HG03159 (cell line): ENCODE results near the gene EXD3.

Experiments used
- ATAC-seq: cut with Tn5 transposase; IDR thresholded peaks from one replicate; pipeline ENCODE4 v1.9.1; 2021; ENCODE audit warnings: mild to moderate bottlenecking, moderate library complexity; ENCODE audit not compliant: unreplicated experiment

Gene EXD3

GRCh38 chr9:137309368-137310188, 113.4 kb downstream of the EXD3 start:
- ATAC-seq = no peak

DNA sequence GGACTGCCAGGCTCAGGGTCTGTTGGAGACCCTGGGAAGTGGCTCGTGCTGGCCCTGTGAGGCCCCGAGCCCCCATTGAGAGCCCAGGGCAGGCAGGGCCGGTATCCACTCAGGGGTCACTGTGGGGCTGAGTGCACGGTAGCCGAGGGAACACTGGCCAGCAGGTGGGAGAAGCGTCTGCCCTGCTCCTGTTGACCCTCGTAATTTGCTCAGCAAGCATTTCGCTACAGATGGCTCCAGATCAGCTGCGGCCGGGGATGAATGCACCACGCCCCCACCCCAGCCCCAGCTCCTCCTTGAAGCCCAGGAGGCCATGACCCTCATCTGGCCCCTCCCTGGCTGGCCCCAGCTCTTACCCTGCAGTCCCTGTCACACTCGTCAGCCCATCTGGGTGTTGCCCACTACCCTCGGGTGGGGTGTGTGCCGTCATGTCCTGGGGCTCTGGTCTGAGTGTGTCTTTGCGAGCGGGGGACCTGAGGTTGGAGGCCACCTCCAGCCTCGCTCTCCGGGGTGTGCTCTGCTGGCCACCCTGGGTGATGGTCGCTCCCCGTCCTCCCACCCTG, 114.8 kb downstream of the EXD3 start:
- ATAC-seq = no peak

- no peak for ATAC-seq
Measured at GRCh38 chr9:137307255-137308056, 115.5 kb downstream of the EXD3 start.

GRCh38 chr9:137306850-137307254, 116.1 kb downstream of the EXD3 start:
- ATAC-seq = no peak

- no peak for ATAC-seq
Measured at GRCh38 chr9:137306066-137306849, 116.7 kb downstream of the EXD3 start.

DNA sequence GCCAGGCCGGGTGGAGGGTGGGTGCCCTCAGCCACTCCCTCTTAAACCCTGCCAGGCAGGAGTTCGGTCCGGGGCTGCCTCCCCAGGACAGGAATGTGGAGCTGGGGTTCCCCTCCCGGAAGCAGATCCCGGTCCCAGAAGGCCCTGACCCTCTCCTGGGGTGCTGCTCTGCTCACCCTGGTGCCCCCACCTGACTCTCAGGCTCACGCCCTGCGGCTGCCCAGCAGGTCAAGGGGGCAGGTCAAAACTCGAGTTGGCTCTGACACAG, 117.2 kb downstream of the EXD3 start:
- ATAC-seq = no peak

- no peak for ATAC-seq
Measured at GRCh38 chr9:137305060-137305797, 117.7 kb downstream of the EXD3 start.

- no peak for ATAC-seq
Measured at GRCh38 chr9:137304383-137305059, 118.4 kb downstream of the EXD3 start.

GRCh38 chr9:137303893-137304382, 119.0 kb downstream of the EXD3 start:
- ATAC-seq = no peak

GRCh38 chr9:137303151-137303892, 119.6 kb downstream of the EXD3 start:
- ATAC-seq = no peak

GRCh38 chr9:137302449-137303150, 120.4 kb downstream of the EXD3 start:
- ATAC-seq = peak; percentile 46

DNA sequence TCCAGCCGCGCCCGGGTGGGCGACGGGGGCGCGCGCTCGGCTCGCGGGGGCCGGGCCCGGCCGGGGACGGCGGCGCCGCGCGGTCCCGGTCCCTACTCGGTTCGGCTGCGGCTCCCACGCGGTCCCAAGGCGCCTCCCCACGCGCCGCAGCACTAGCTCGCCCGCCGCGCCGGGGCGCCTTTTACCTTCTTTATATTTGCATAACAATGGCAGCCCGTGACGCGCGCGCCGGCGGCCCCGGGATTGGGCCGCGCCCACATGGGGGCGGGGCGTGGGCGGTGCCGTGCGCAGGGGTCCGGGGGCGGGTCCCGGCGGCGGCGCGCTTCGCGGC, 120.9 kb downstream of the EXD3 start, which contains the start of gene NRARP:
Gene NRARP (minus strand): TSS at position 154 of the 331 bp plus-strand sequence. CDS start 343 bp downstream, outside the sequence.
- peak; percentile 74 for ATAC-seq

DNA sequence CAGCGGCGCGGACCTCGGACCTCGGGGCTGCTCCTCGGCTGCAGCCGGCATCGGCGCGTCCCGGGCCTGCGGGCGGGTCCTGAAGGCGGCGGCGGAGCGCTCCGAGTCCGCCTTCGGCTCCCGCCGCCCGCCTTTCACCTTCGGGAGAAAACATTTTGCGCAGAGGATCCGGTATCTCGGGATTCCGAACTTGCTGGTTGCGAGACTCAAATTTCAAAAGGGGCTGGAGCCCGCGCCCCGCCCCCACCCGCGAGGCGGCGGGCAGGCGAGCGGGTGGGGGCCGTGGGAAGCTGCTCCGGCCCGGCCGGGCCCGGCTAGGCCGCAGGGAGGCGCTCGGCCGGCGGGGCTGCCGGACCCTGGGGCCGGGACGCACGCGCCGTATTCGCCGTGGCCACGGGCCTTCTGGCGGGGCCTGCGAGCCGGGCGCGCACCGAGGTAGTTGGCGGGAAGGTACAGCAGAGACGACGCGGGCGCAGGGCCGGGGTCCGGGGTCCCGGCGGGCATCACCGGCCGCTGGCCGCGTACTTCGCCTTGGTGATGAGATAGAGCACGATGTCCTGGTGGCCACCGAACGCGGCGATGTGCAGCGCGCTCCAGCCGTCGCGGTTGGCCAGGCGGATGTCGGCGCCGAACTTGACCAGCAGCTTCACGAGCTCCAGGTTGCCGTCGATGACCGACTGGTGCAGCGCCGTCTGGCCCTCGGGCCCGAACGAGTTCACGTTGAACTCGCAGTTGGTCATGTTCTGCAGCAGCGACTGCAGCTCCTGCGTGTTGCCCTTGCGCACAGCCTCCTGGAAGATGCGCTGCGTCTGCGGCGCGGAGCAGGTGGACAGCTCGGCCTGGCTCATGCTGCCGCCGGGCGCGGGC, 121.6 kb downstream of the EXD3 start:
- ATAC-seq = no peak

DNA sequence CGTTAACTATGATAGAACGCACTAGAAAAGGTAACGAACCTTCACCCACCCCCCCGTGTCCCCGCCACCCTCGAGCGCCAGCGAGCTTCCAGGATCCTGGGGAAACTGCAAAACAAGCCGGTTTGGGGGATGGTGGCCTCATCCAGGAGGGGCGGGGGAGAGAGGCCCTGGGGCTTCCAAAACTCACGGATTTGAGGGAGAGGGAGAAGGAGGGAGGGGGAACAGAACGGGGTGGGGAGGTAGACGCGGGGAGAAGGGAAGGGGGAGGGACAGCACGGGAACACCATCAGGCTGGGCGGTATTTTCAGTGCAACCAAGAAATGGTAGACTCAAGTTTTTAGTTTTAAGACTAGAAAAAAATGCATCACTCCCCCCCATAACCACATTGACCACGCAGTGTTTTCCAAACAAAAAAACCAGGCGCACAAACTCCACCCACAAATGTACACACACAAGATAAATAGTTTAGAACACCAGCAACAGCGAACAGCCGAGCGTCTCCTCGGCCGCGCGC, 122.3 kb downstream of the EXD3 start:
- no peak for ATAC-seq

DNA sequence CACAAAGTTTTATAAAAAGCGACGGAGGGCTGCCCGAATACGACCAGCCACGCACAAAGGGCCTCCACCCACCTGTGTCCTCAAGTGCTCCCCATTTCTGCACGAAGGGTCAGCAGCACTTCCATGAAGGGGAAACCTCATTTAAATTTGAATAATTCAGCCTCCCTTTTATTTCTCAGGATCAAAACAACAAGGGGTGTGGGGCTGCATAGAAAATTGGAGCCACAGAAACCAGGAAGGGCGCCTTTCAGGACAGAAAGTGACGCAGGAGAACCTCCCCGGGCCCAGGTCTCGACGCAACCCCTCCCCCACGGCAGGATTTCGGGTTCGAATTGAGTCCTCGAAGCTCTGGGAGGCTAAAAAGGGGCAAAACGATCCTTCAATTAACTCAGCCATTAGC, 123.0 kb downstream of the EXD3 start:
- no peak for ATAC-seq

DNA sequence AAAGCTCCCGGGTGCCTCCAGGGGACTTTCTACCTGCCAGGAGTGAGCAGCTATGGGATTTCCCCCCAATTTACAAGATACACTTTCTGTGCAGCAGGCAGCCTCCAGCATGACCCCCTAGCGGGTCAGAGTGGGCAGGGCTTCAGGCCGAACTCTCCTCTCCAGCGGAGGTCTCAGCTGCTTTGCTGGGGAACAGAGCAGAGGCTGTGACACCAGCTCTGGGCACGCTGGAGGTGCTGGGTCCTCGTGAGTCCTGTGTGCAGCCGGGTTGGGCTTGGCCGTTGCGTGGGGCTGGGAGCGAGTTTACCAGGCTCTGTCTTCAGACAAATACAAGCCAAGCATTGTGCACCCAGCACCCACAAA, 123.8 kb downstream of the EXD3 start:
- ATAC-seq = no peak

- no peak for ATAC-seq
Measured at GRCh38 chr9:137298401-137299202, 124.4 kb downstream of the EXD3 start.
